ENCODE data around the gene CLTB. TPM values are rescaled to one million over a fixed set of nuclear protein-coding genes. Genes with fewer than 3 reads are reported as not detected.

CLTB gene
- total and polyA plus RNA-seq, 10 of the 15 experiments (the other 5 are each of a cell fraction or from before 2014, with no cell fraction given), result 1.6 to 52.8 (median 36.9) TPM

GRCh38 chr5:176447978-176448608, 31.8 kb upstream of the CLTB start, which contains the start of gene FAF2 (continued):
- TF ChIP-seq RBBP5 (conservative IDR thresholded peaks at IDR 0.05), result no peak
- no peak for TF ChIP-seq SREBF2 (IDR thresholded peaks at IDR 0.05; ENCODE audit: low read length)
- TF ChIP-seq HDAC6 (IDR thresholded peaks at IDR 0.05; ENCODE audit: unreplicated experiment), result no peak
- no peak for TF ChIP-seq RFX5 (IDR thresholded peaks at IDR 0.05; ENCODE audit: low read depth, low read length)
- TF ChIP-seq MTA2 (IDR thresholded peaks at IDR 0.05; ENCODE audit: low read depth), result no peak
- peak; percentile 20 for TF ChIP-seq MYC (IDR thresholded peaks at IDR 0.05; ENCODE audit: insufficient read depth, insufficient read length, insufficient replicate concordance, low read length, severe bottlenecking)
- TF ChIP-seq NR2C1 (IDR thresholded peaks at IDR 0.05), result peak; percentile 83
- peak; percentile 54 for TF ChIP-seq SP1 (IDR thresholded peaks at IDR 0.05; ENCODE audit: low read depth, low read length)
- peak; percentile 99 for TF ChIP-seq YY1 (IDR thresholded peaks at IDR 0.05; ENCODE audit: low read depth, low read length)
- peak; percentile 88 for TF ChIP-seq GABPA (IDR thresholded peaks at IDR 0.05; ENCODE audit: low read depth)
- TF ChIP-seq ZNF384 (IDR thresholded peaks at IDR 0.05; ENCODE audit: borderline replicate concordance, low read depth, low read length), result no peak
- TF ChIP-seq SMARCA5 (IDR thresholded peaks at IDR 0.05), result 0 out of 2 replicates have a peak, but pooled peaks have one; percentile 56
- TF ChIP-seq, protein P1, sequence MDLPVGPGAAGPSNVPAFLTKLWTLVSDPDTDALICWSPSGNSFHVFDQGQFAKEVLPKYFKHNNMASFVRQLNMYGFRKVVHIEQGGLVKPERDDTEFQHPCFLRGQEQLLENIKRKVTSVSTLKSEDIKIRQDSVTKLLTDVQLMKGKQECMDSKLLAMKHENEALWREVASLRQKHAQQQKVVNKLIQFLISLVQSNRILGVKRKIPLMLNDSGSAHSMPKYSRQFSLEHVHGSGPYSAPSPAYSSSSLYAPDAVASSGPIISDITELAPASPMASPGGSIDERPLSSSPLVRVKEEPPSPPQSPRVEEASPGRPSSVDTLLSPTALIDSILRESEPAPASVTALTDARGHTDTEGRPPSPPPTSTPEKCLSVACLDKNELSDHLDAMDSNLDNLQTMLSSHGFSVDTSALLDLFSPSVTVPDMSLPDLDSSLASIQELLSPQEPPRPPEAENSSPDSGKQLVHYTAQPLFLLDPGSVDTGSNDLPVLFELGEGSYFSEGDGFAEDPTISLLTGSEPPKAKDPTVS (IDR thresholded peaks at IDR 0.05; ENCODE audit: low read depth, low read length), result no peak
- TF ChIP-seq SMC3 (IDR thresholded peaks at IDR 0.05; ENCODE audit: borderline replicate concordance, low read length), result peak; percentile 27; the same call in 1 of the 2 replicates
- TF ChIP-seq PML (IDR thresholded peaks at IDR 0.05; ENCODE audit: low read length), result peak; percentile 68; the same call in 1 of the 2 replicates
- no peak for TF ChIP-seq ASH2L (IDR thresholded peaks at IDR 0.05; ENCODE audit: borderline replicate concordance, low read depth)
- TF ChIP-seq ZNF592 (IDR thresholded peaks at IDR 0.05), result no peak
- TF ChIP-seq, protein P2, sequence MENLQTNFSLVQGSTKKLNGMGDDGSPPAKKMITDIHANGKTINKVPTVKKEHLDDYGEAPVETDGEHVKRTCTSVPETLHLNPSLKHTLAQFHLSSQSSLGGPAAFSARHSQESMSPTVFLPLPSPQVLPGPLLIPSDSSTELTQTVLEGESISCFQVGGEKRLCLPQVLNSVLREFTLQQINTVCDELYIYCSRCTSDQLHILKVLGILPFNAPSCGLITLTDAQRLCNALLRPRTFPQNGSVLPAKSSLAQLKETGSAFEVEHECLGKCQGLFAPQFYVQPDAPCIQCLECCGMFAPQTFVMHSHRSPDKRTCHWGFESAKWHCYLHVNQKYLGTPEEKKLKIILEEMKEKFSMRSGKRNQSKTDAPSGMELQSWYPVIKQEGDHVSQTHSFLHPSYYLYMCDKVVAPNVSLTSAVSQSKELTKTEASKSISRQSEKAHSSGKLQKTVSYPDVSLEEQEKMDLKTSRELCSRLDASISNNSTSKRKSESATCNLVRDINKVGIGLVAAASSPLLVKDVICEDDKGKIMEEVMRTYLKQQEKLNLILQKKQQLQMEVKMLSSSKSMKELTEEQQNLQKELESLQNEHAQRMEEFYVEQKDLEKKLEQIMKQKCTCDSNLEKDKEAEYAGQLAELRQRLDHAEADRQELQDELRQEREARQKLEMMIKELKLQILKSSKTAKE (IDR thresholded peaks at IDR 0.05; ENCODE audit: low read depth, poor library complexity, severe bottlenecking), result no peak
- no peak for TF ChIP-seq SIX5 (IDR thresholded peaks at IDR 0.05; ENCODE audit: low read depth, low read length, severe bottlenecking)
- TF ChIP-seq STAT1 (conservative IDR thresholded peaks at IDR 0.05), result no peak
- TF ChIP-seq RAD21 (IDR thresholded peaks at IDR 0.05; ENCODE audit: insufficient read depth, low read depth, low read length), result no peak
- peak; percentile 50 to 76; a peak in 3 of 4 replicates for TF ChIP-seq BHLHE40 (IDR thresholded peaks at IDR 0.05; ENCODE audit: borderline replicate concordance in 1 of 2, low read depth in 2 of 2, low read length in 1 of 2)

Measured in GM12878 (cell line).